Epithelial cell of esophagus (primary cell): ENCODE data around the gene RIC8B.

Experiments
- DNase-seq: peaks from one replicate; pipeline ENCODE4 v3.0.0; 2010; ENCODE audit warnings: low read depth
- H3K4me3 ChIP-seq: 2 replicates; pipeline ENCODE4 v1.5.1; 2011; ENCODE audit warnings: mild to moderate bottlenecking, low read length, control low read depth
- TF ChIP-seq, protein P1 (sequence below): IDR thresholded peaks from 2 replicates; pipeline ENCODE4 v1.5.1; 2011; ENCODE audit warnings: low read depth, mild to moderate bottlenecking, low read length, control low read depth, inconsistent platforms; ENCODE audit not compliant: insufficient read depth; ENCODE audit errors: missing control alignments

Gene RIC8B

DNA sequence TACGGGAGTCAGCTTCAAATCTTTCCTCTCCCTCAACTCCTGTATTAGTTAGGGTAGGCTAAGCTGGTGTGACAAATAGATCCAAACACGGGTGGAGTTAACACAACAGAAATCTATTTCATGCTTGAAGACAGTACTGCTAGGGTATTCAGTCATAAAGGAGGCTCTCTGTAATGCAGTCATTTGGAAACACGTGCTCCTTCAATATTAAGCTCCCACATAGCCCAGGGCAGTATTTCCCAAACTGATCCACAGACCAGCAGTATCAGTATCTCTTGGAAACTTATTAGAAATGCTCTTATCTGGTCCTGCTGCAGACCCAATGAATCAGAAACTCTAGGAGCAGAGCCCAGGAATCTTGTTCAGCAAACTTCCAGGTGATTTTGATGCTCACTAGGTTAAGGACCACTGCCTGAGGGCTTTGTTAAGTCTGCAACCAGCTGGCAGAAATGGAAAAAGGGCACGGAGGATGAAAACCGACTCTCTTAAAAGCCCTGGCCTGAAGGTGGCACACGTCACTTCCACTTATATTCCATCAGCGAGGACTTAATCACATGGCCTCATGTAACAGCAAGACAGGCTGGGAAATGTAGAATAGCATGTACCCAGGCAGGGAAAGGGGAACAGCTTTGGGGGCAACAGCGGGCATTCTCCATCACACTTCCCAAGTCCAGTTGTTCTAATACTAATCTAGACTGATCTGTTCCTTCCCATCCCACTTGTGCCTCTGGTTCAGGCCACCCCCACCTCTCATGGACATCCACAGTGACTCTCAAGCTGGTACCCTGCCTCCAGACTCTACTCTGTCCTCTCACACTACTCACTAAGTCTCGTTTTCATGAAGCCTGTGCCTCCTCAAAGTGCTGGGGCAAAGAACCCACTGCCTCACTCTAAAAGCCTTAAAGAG is 38.2 kb upstream of the RIC8B start:
- TF ChIP-seq, protein P1, sequence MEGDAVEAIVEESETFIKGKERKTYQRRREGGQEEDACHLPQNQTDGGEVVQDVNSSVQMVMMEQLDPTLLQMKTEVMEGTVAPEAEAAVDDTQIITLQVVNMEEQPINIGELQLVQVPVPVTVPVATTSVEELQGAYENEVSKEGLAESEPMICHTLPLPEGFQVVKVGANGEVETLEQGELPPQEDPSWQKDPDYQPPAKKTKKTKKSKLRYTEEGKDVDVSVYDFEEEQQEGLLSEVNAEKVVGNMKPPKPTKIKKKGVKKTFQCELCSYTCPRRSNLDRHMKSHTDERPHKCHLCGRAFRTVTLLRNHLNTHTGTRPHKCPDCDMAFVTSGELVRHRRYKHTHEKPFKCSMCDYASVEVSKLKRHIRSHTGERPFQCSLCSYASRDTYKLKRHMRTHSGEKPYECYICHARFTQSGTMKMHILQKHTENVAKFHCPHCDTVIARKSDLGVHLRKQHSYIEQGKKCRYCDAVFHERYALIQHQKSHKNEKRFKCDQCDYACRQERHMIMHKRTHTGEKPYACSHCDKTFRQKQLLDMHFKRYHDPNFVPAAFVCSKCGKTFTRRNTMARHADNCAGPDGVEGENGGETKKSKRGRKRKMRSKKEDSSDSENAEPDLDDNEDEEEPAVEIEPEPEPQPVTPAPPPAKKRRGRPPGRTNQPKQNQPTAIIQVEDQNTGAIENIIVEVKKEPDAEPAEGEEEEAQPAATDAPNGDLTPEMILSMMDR: no peak
- no peak for DNase-seq

GRCh38 chr12:106739318-106739717 is 35.2 kb upstream of the RIC8B start:
- no peak overlapping the region for H3K4me3 ChIP-seq
- DNase-seq: no peak
- TF ChIP-seq, protein P1: no peak

More for the DNA sequence above, 38.2 kb upstream of the RIC8B start:
- H3K4me3 ChIP-seq: no peak overlapping the region

GRCh38 chr12:106739815-106740530 is 34.5 kb upstream of the RIC8B start:
- DNase-seq: no peak
- TF ChIP-seq, protein P1: no peak
- no peak overlapping the region for H3K4me3 ChIP-seq

DNA sequence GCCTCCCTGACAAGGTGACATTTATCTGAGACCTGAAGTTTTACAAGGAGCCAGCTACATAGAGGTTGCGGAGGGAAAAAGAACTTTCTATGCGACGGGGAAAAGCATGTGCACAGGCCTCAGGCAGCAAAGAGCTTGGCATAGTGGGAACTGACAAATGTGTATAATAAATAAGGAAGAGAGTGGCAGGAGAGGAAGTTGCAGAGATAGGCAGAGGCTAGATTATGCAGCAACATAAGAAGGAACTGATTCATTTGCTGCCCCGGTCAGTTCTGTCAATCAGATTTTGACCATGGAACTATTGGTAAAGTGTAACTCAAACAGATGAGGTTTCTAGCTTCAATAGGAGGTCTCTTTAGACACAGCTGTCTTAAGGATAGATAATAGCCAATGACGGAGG is 33.7 kb upstream of the RIC8B start:
- DNase-seq: no peak
- TF ChIP-seq, protein P1: no peak
- no peak overlapping the region for H3K4me3 ChIP-seq

- TF ChIP-seq, protein P1: no peak
- DNase-seq: no peak
These were observed 33.2 kb upstream of the RIC8B start for GRCh38 chr12:106741247-106741646.

DNA sequence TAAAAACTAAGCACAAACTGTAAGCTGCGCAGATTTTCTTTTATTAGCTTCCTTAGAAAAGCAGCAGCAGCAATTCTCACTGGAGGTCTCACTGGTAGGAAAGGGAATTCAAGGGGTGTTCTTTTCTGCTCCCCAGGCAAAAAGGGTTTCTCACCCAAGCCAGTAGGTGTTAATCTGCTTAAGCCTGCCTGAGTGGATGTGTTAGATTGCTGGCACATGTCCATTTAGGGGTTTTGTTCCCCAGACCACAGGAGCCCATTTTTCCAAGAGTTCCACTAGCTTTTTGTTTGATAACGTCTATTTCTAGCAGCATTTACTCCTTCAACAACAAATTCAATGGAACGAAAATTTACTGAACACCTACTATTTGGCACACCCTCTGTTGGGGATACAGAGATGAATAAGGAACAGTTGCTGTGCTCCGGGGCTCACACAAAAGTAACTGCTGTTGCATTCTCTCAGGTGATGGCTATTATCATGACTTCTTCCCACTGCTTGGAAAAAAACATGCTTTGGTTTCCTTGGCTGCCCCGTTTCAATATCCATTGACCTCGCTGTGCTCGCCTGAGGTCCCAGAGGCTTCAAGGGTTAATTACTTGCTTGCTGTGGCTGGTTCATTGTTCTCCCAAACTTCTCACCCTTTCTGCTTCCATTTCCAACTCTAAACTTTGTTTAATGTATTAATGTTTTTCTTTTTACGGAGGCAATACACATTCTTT is 31.1 kb upstream of the RIC8B start:
- TF ChIP-seq, protein P1: no peak
- no peak overlapping the region for H3K4me3 ChIP-seq
- no peak for DNase-seq

More at GRCh38 chr12:106741247-106741646, 33.2 kb upstream of the RIC8B start:
- H3K4me3 ChIP-seq: no peak overlapping the region
